Breast epithelium (tissue), 4 donors: ENCODE data around the gene ORAI2. TPM values are rescaled to one million over a fixed set of nuclear protein-coding genes. Genes with fewer than 3 reads are reported as not detected.
A peak's percentile ranks its signal among the peaks of the same experiment; 100 is the strongest.

ENCODE experiments used
- DNase-seq, 2 donors: peaks; one replicate each; pipeline ENCODE4 v3.0.0-alpha.2; 2019; ENCODE audit warnings: low spot score in 2 of 2
- H3K27ac ChIP-seq, 2 donors: fragments of 200-600 bp; sonication (generic) in 1 of 2; one replicate each; pipeline ENCODE4 v1.5.1; 2016 to 2019; ENCODE audit warnings: mild to moderate bottlenecking in 1 of 2
- H3K27me3 ChIP-seq, 2 donors: fragments of 200-600 bp; sonication (generic) in 1 of 2; one replicate each; pipeline versions ENCODE4 v1.5.1 to v1.6.0; 2017 to 2019; ENCODE audit warnings: control low read depth in 1 of 2, mild to moderate bottlenecking in 1 of 2
- H3K36me3 ChIP-seq: fragments of 200-600 bp; one replicate; pipeline ENCODE4 v1.5.1; 2019
- H3K4me1 ChIP-seq, 2 donors: fragments of 200-600 bp; sonication (generic); one replicate each; pipeline ENCODE4 v1.5.1; 2016 to 2019; ENCODE audit warnings: control low read depth in 1 of 2
- H3K4me3 ChIP-seq, 3 donors: fragments of 200-600 bp; sonication (generic); 1 replicate in 2 of 3; 2 replicates in 1 of 3; pipeline ENCODE4 v1.5.1; 2016 to 2019; ENCODE audit warnings: mild to moderate bottlenecking in 3 of 3, moderate library complexity in 2 of 3
- H3K9me3 ChIP-seq, 2 donors: fragments of 200-600 bp; sonication (generic) in 1 of 2; one replicate each; pipeline ENCODE4 v1.5.1; 2016 to 2019; ENCODE audit warnings: control low read depth in 1 of 2
- POLR2A ChIP-seq: fragments of 450-650 bp; IDR thresholded peaks from one replicate; pipeline ENCODE4 v1.6.1; 2016; ENCODE audit warnings: antibody characterized with exemption, mild to moderate bottlenecking, moderate library complexity
- POLR2AphosphoS5 ChIP-seq, 3 donors: sonication (generic); formaldehyde crosslinking; IDR thresholded peaks; one replicate each; pipeline ENCODE4 v1.6.1; 2017; ENCODE audit warnings: antibody characterized with exemption in 3 of 3
- intact Hi-C: fragments of 100-400 bp; cut with DNase I; formaldehyde crosslinking; loops from one replicate; pipeline ENCODE4 v1.15.1; 2023; ENCODE audit warnings: low total_unique reads
- total RNA-seq, 3 donors: library from RNA; depleted of rRNA; stranded (reverse); fragments of >200 nt; gene quantifications; one replicate each; pipeline ENCODE4 v1.1.0, GENCODE V29; 2016
- TF ChIP-seq, protein P1 (sequence below), 3 donors: fragments of 450-650 bp; IDR thresholded peaks; one replicate each; pipeline ENCODE4 v1.5.1; 2016 to 2017; ENCODE audit warnings: antibody characterized with exemption in 3 of 3, mild to moderate bottlenecking in 3 of 3, moderate library complexity in 3 of 3

Gene ORAI2
- total RNA-seq, 3 donors from 2014 or later = 8.3 to 24.9 (median 18.1) TPM

DNA sequence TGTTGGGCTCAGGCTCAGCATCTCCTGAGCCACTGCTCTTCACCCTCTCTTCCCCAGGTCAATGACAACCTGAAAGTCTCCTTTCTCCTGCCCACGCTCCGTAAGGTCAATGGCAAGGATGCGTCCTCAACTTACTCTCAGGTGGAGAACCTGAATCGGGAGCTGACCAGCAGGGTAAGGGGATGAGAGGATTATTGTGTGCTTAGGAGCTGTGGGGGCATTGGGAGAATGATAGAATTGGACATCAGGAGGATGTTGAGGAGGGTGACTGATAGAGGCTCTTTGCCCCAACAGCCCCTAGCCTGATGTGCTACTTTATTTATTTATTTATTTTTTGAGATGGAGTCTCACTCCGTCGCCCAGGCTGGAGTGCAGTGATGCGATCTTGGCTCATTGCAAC lies 32.7 kb downstream of the ORAI2 start:
- Histone ChIP-seq H3K9me3 (no peaks in the 10 kb centered on the region), H3K36me3 (no peaks in the 10 kb centered on the region), H3K27ac (no peak overlapping the region), H3K27me3 (no peaks in the 10 kb centered on the region), H3K4me3 (peak overlapping the region in 2 of 3 donors; percentile 98 to 100), H3K4me1 (peaks cover 0 to 10% of the 10 kb centered on the region in 2 donors)
- no peak for TF ChIP-seq POLR2A
- TF ChIP-seq POLR2AphosphoS5 (IDR thresholded peaks at IDR 0.05) = no peak
- TF ChIP-seq, protein P1, sequence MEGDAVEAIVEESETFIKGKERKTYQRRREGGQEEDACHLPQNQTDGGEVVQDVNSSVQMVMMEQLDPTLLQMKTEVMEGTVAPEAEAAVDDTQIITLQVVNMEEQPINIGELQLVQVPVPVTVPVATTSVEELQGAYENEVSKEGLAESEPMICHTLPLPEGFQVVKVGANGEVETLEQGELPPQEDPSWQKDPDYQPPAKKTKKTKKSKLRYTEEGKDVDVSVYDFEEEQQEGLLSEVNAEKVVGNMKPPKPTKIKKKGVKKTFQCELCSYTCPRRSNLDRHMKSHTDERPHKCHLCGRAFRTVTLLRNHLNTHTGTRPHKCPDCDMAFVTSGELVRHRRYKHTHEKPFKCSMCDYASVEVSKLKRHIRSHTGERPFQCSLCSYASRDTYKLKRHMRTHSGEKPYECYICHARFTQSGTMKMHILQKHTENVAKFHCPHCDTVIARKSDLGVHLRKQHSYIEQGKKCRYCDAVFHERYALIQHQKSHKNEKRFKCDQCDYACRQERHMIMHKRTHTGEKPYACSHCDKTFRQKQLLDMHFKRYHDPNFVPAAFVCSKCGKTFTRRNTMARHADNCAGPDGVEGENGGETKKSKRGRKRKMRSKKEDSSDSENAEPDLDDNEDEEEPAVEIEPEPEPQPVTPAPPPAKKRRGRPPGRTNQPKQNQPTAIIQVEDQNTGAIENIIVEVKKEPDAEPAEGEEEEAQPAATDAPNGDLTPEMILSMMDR (IDR thresholded peaks at IDR 0.05) = no peak
- intact Hi-C loops = no loop called here
- no peak for DNase-seq

DNA sequence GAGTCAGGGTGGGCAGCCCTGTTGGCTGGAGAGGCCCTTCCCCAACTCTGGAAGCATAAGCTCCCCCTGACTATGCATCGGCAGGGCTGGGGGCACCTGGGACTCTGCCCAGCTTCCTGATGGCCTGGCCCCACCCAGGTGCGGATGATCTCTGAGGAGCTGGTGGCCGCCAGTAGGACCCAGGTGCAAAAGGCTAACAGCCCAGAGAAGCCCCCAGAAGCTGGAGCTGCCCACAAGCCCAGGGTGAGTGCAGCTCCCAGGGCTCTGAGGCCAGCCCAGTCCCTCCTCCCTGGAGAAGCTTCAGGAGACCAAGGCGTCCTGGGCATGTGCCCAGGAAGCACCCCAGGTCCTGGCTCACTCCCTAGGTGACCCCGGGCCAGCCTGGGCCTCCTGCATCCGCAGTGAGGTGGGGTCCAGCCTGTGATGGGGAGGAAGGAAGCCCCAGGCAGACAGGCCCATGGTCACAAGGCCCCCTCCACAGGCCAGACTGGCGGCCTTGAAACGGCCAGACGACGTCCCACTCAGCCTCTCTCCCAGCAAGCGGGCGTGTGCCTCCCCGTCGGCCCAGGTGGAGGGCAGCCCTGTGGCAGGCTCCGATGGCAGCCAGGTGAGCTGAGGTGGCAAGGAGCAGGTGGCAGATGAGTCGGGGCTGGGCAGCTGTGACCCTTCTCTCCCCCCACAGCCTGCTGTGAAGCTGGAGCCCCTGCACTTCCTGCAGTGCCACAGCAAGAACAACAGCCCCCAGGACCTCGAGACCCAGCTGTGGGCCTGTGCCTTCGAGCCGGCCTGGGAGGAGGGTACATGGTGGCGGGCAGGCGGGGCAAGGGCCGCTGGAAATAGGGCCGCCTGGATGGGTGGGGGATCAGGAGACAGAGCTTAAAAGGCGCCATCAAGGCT lies 34.5 kb downstream of the ORAI2 start:
- Histone ChIP-seq H3K27me3 (no peaks in the 10 kb centered on the region), H3K4me3 (no peak overlapping the region), H3K4me1 (peaks cover 0 to 10% of the 10 kb centered on the region in 2 donors), H3K36me3 (no peaks in the 10 kb centered on the region), H3K27ac (no peak overlapping the region), H3K9me3 (no peaks in the 10 kb centered on the region)
- no peak for DNase-seq
- no peak for TF ChIP-seq POLR2AphosphoS5 (IDR thresholded peaks at IDR 0.05)
- TF ChIP-seq, protein P1 (IDR thresholded peaks at IDR 0.05) = no peak
- no peak for TF ChIP-seq POLR2A
- intact Hi-C loops = no loop called here

DNA sequence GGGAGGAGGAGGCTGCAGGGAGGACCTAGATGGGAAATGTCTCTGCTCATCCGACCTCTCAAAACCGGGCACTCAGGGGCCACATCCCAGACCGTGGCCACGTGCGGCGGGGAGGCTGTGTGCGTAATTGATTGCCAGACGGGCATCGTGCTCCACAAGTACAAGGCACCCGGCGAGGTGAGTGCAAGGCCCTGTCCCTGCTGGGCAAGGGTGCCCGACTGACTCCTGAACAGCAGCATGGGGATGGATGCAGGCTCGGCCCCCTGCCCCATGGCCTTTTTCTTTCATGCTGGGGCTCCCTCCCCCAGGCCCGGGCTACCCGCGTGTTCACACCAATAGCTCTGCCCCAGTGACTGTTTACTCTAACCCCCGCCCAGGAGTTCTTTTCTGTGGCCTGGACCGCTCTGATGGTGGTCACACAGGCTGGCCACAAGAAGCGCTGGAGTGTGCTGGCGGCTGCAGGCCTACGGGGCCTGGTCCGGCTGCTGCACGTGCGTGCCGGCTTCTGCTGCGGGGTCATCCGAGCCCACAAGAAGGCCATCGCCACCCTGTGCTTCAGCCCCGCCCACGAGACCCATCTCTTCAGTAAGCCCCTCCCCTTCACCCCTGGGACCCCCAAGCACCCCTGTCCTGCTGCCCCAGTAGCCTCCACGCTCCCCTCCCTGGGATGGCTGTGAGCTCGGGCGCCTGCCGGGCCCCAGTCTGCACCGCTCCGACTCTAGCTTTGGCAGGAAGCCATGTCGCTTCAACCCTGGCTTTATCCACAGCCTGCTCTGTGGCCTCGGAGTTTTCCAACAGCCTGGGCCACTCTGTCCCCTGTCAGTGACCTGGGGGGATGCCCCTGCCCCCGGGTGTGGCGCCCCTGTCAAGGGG lies 35.3 kb downstream of the ORAI2 start:
- H3K36me3 ChIP-seq = no peaks in the 10 kb centered on the region
- no peaks in the 10 kb centered on the region for H3K27me3 ChIP-seq
- TF ChIP-seq POLR2AphosphoS5 (IDR thresholded peaks at IDR 0.05) (no peak), POLR2A (no peak)
- TF ChIP-seq, protein P1 (IDR thresholded peaks at IDR 0.05) = no peak
- peaks cover 0 to 5% of the 10 kb centered on the region in 2 donors for H3K4me1 ChIP-seq
- no peaks in the 10 kb centered on the region for H3K9me3 ChIP-seq
- intact Hi-C loops = no loop called here
- no peak overlapping the region for H3K27ac ChIP-seq
- DNase-seq = no peak
- no peak overlapping the region for H3K4me3 ChIP-seq

DNA sequence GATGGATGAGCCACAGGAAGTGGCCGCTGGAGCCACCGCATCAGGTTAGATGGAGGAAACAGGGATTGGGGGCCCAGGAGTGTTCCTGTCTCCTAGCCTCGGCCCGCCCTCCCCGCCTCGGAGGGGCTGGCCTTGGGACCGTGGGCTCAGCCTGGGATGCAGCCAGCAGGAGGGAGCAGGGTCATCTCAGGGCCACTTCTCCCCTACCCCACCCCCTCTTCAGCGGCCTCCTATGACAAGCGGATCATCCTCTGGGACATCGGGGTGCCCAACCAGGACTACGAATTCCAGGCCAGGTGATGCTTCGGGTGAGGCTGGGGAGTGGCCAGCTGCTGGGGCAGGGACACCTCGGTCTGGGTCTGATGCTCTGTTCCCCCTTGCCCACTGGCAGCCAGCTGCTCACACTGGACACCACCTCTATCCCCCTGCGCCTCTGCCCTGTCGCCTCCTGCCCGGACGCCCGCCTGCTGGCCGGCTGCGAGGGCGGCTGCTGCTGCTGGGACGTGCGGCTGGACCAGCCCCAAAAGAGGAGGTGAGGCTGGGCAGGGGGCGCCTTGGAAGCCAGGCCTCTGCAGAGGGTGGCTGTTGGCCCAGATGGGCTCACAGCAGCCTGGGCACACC lies 36.1 kb downstream of the ORAI2 start:
- H3K27ac ChIP-seq = no peak overlapping the region
- H3K4me3 ChIP-seq = no peak overlapping the region
- H3K36me3 ChIP-seq = no peaks in the 10 kb centered on the region
- TF ChIP-seq, protein P1 (IDR thresholded peaks at IDR 0.05) = no peak
- TF ChIP-seq POLR2AphosphoS5 (IDR thresholded peaks at IDR 0.05) (no peak), POLR2A (no peak)
- no peak for DNase-seq
- H3K27me3 ChIP-seq = no peaks in the 10 kb centered on the region
- H3K9me3 ChIP-seq = no peaks in the 10 kb centered on the region
- H3K4me1 ChIP-seq = no peaks in the 10 kb centered on the region
- intact Hi-C loops = no loop called here
